Lower leg skin (tissue), 3 donors: Measurements from ENCODE around the gene LNPEP.

Source experiments
- CTCF ChIP-seq, 3 donors: fragments of 450-650 bp; IDR thresholded peaks; one replicate each; pipeline ENCODE4 v1.5.1; 2016; ENCODE audit warnings: antibody characterized with exemption in 3 of 3, mild to moderate bottlenecking in 3 of 3, moderate library complexity in 2 of 3
- POLR2A ChIP-seq, 2 donors: fragments of 450-650 bp; IDR thresholded peaks; one replicate each; pipeline ENCODE4 v1.6.1; 2016 to 2017; ENCODE audit warnings: antibody characterized with exemption in 2 of 2, mild to moderate bottlenecking in 1 of 2, moderate library complexity in 1 of 2

DNA sequence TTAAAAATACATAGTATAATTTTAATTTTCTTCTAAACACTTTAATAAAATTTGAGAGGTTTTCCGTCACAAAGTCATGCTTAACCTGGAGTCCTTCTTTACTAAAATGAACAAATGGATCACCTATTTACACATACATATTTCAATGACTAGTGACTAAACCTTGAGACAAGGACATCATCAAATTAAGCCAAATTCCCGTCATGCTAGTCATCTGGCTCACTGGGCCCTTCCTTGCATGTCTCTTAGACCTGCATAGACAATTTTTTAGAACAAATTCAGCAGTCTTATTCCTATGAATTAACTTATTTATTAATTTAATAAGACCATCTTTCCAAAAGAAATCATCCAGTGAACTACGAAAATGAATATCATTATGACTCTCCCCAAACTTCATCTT is 33.0 kb upstream of the LNPEP start:
- TF ChIP-seq CTCF (IDR thresholded peaks at IDR 0.05) (no peak), POLR2A (IDR thresholded peaks at IDR 0.05) (no peak)
